Effector memory CD8-positive, alpha-beta T cell (primary cell): ENCODE results near the gene ZFHX3.
A peak's percentile ranks its signal among the peaks of the same experiment; 100 is the strongest.

Source experiments
- ATAC-seq: fragments of 150-1000 bp; cut with Tn5 transposase; replicated peaks from 2 replicates; pipeline ENCODE4 v1.10.0; 2021; ENCODE audit warnings: mild to moderate bottlenecking, moderate library complexity
- DNase-seq, 3 experiments: peaks; one replicate each; pipeline ENCODE4 v3.0.0; 2021
- H3K27ac Mint-ChIP-seq, 2 donors: one replicate each; pipeline ENCODE4 v1.8.0; 2022; ENCODE audit warnings: mild to moderate bottlenecking in 2 of 2, mixed read lengths in 2 of 2, moderate library complexity in 2 of 2
- H3K27me3 Mint-ChIP-seq, 2 donors: one replicate each; pipeline ENCODE4 v1.8.0; 2022; ENCODE audit warnings: mixed read lengths in 2 of 2
- H3K36me3 Mint-ChIP-seq: one replicate; pipeline ENCODE4 v1.8.0; 2022; ENCODE audit warnings: mild to moderate bottlenecking, moderate library complexity, mixed read lengths; ENCODE audit not compliant: insufficient read depth
- H3K4me1 Mint-ChIP-seq, 2 donors: one replicate each; pipeline ENCODE4 v1.8.0; 2022; ENCODE audit warnings: low read depth in 2 of 2, mixed read lengths in 2 of 2
- H3K4me3 Mint-ChIP-seq, 2 donors: one replicate each; pipeline ENCODE4 v1.8.0; 2022; ENCODE audit warnings: mild to moderate bottlenecking in 2 of 2, mixed read lengths in 2 of 2, moderate library complexity in 2 of 2
- H3K9me3 Mint-ChIP-seq, 2 donors: one replicate each; pipeline ENCODE4 v1.8.0; 2022; ENCODE audit warnings: mixed read lengths in 2 of 2

The ZFHX3 gene

GRCh38 chr16:72922714-72923113 lies 125.2 kb downstream of the ZFHX3 start:
- Mint-ChIP-seq H3K27me3 (peaks cover 0 to 16% of the 10 kb centered on the region in 2 donors), H3K36me3 (peaks cover 2% of the 10 kb centered on the region), H3K9me3 (peaks cover 0 to 3% of the 10 kb centered on the region in 2 donors), H3K27ac (no peak overlapping the region), H3K4me3 (no peak overlapping the region), H3K4me1 (peaks cover 0 to 3% of the 10 kb centered on the region in 2 donors)
- ATAC-seq (no peak), DNase-seq (no peak)

GRCh38 chr16:72921620-72922019 lies 126.3 kb downstream of the ZFHX3 start:
- Mint-ChIP-seq H3K27ac (no peak overlapping the region), H3K4me1 (peaks cover 0 to 3% of the 10 kb centered on the region in 2 donors), H3K36me3 (peaks cover 2% of the 10 kb centered on the region), H3K9me3 (peaks cover 0 to 3% of the 10 kb centered on the region in 2 donors), H3K4me3 (no peak overlapping the region), H3K27me3 (peaks cover 0 to 16% of the 10 kb centered on the region in 2 donors)
- no peak for DNase-seq
- no peak for ATAC-seq

GRCh38 chr16:72921106-72921505 lies 126.8 kb downstream of the ZFHX3 start:
- peak overlapping the region in 1 of 2 donors; percentile 43 for H3K4me3 Mint-ChIP-seq
- DNase-seq: no peak
- peaks cover 2% of the 10 kb centered on the region for H3K36me3 Mint-ChIP-seq
- peaks cover 0 to 16% of the 10 kb centered on the region in 2 donors for H3K27me3 Mint-ChIP-seq
- no peak for ATAC-seq
- peaks cover 0 to 3% of the 10 kb centered on the region in 2 donors for H3K4me1 Mint-ChIP-seq
- H3K9me3 Mint-ChIP-seq: peaks cover 0 to 3% of the 10 kb centered on the region in 2 donors
- H3K27ac Mint-ChIP-seq: no peak overlapping the region

- DNase-seq (no peak), ATAC-seq (no peak)
- H3K27ac Mint-ChIP-seq: no peak overlapping the region
- peaks cover 0 to 3% of the 10 kb centered on the region in 2 donors for H3K9me3 Mint-ChIP-seq
- peaks cover 0 to 13% of the 10 kb centered on the region in 2 donors for H3K27me3 Mint-ChIP-seq
- H3K4me3 Mint-ChIP-seq: no peak overlapping the region
- peaks cover 0 to 3% of the 10 kb centered on the region in 2 donors for H3K4me1 Mint-ChIP-seq
- no peaks in the 10 kb centered on the region for H3K36me3 Mint-ChIP-seq
Observed at GRCh38 chr16:72917051-72917450, 130.9 kb downstream of the ZFHX3 start.

GRCh38 chr16:72915331-72915730 lies 132.6 kb downstream of the ZFHX3 start:
- H3K27ac Mint-ChIP-seq: no peak overlapping the region

GRCh38 chr16:72913551-72913950 lies 134.4 kb downstream of the ZFHX3 start:
- Mint-ChIP-seq H3K9me3 (no peaks in the 10 kb centered on the region), H3K27me3 (peaks cover 0 to 6% of the 10 kb centered on the region in 2 donors), H3K27ac (no peak overlapping the region), H3K4me3 (no peak overlapping the region), H3K4me1 (no peaks in the 10 kb centered on the region), H3K36me3 (no peaks in the 10 kb centered on the region)
- no peak for DNase-seq
- no peak for ATAC-seq

More at GRCh38 chr16:72915331-72915730, 132.6 kb downstream of the ZFHX3 start:
- no peak for DNase-seq
- peaks cover 0 to 6% of the 10 kb centered on the region in 2 donors for H3K27me3 Mint-ChIP-seq
- H3K36me3 Mint-ChIP-seq: no peaks in the 10 kb centered on the region
- H3K9me3 Mint-ChIP-seq: no peaks in the 10 kb centered on the region
- no peak for ATAC-seq
- no peaks in the 10 kb centered on the region for H3K4me1 Mint-ChIP-seq
- no peak overlapping the region for H3K4me3 Mint-ChIP-seq

- Mint-ChIP-seq H3K36me3 (no peaks in the 10 kb centered on the region), H3K9me3 (no peaks in the 10 kb centered on the region), H3K27me3 (peaks cover 0 to 6% of the 10 kb centered on the region in 2 donors), H3K27ac (no peak overlapping the region), H3K4me3 (no peak overlapping the region), H3K4me1 (no peaks in the 10 kb centered on the region)
- no peak for ATAC-seq
- DNase-seq: no peak
Observed at GRCh38 chr16:72911971-72912370, 136.0 kb downstream of the ZFHX3 start.

GRCh38 chr16:72910875-72911274 lies 137.1 kb downstream of the ZFHX3 start:
- Mint-ChIP-seq H3K4me1 (no peaks in the 10 kb centered on the region), H3K9me3 (no peaks in the 10 kb centered on the region), H3K27ac (no peak overlapping the region), H3K36me3 (no peaks in the 10 kb centered on the region), H3K4me3 (no peak overlapping the region), H3K27me3 (peaks cover 0 to 6% of the 10 kb centered on the region in 2 donors)
- no peak for ATAC-seq
- DNase-seq: no peak

- Mint-ChIP-seq H3K4me3 (no peak overlapping the region), H3K27me3 (peaks cover 0 to 6% of the 10 kb centered on the region in 2 donors), H3K27ac (no peak overlapping the region), H3K36me3 (no peaks in the 10 kb centered on the region), H3K9me3 (no peaks in the 10 kb centered on the region), H3K4me1 (no peaks in the 10 kb centered on the region)
- ATAC-seq (no peak), DNase-seq (no peak)
Observed at GRCh38 chr16:72910381-72910780, 137.5 kb downstream of the ZFHX3 start.

- DNase-seq (no peak), ATAC-seq (no peak)
- no peaks in the 10 kb centered on the region for H3K36me3 Mint-ChIP-seq
- H3K27me3 Mint-ChIP-seq: peaks cover 0 to 6% of the 10 kb centered on the region in 2 donors
- H3K4me1 Mint-ChIP-seq: no peaks in the 10 kb centered on the region
- H3K4me3 Mint-ChIP-seq: no peak overlapping the region
- no peak overlapping the region for H3K27ac Mint-ChIP-seq
- no peaks in the 10 kb centered on the region for H3K9me3 Mint-ChIP-seq
Observed at GRCh38 chr16:72909196-72909595, 138.7 kb downstream of the ZFHX3 start.

- no peak overlapping the region for H3K4me3 Mint-ChIP-seq
- no peaks in the 10 kb centered on the region for H3K36me3 Mint-ChIP-seq
- no peak overlapping the region for H3K27ac Mint-ChIP-seq
- no peaks in the 10 kb centered on the region for H3K9me3 Mint-ChIP-seq
- peaks cover 0 to 6% of the 10 kb centered on the region in 2 donors for H3K27me3 Mint-ChIP-seq
- DNase-seq: no peak
- peak; percentile 19 for ATAC-seq
- H3K4me1 Mint-ChIP-seq: no peaks in the 10 kb centered on the region
Observed at GRCh38 chr16:72908362-72909167, 139.4 kb downstream of the ZFHX3 start.

GRCh38 chr16:72905581-72905980 lies 142.3 kb downstream of the ZFHX3 start:
- ATAC-seq (no peak), DNase-seq (no peak)
- no peak overlapping the region for H3K4me3 Mint-ChIP-seq
- no peaks in the 10 kb centered on the region for H3K4me1 Mint-ChIP-seq
- no peaks in the 10 kb centered on the region for H3K9me3 Mint-ChIP-seq
- no peaks in the 10 kb centered on the region for H3K36me3 Mint-ChIP-seq
- no peak overlapping the region for H3K27ac Mint-ChIP-seq
- no peaks in the 10 kb centered on the region for H3K27me3 Mint-ChIP-seq

GRCh38 chr16:72903176-72903575 lies 144.8 kb downstream of the ZFHX3 start:
- Mint-ChIP-seq H3K4me1 (no peaks in the 10 kb centered on the region), H3K9me3 (peaks cover 0 to 3% of the 10 kb centered on the region in 2 donors), H3K27ac (no peak overlapping the region), H3K36me3 (no peaks in the 10 kb centered on the region), H3K27me3 (no peaks in the 10 kb centered on the region), H3K4me3 (no peak overlapping the region)
- no peak for ATAC-seq
- DNase-seq: no peak

GRCh38 chr16:72902206-72902605 lies 145.7 kb downstream of the ZFHX3 start:
- no peaks in the 10 kb centered on the region for H3K4me1 Mint-ChIP-seq
- no peak overlapping the region for H3K27ac Mint-ChIP-seq
- H3K36me3 Mint-ChIP-seq: no peaks in the 10 kb centered on the region
- DNase-seq (no peak), ATAC-seq (no peak)
- no peak overlapping the region for H3K4me3 Mint-ChIP-seq
- H3K27me3 Mint-ChIP-seq: no peaks in the 10 kb centered on the region
- H3K9me3 Mint-ChIP-seq: peaks cover 0 to 3% of the 10 kb centered on the region in 2 donors
